NCI-H748 (cell line): ENCODE measurements around the gene RNU1-1.
A peak's percentile ranks its signal among the peaks of the same experiment; 100 is the strongest.
"Not testable (repeated sequence)": the region's sequence is repeated elsewhere in the genome, so short reads cannot be mapped to it uniquely, and the experiment has no call there.

Experiments
- DNase-seq: peaks from one replicate; lab custom pipeline; 2025; ENCODE audit not compliant: unreplicated experiment; lab: John Stamatoyannopoulos, UW

Gene RNU1-1

GRCh38 chr1:16514107-16515055 is at the start of gene RNU1-1:
TSS of gene RNU1-1 (minus strand) at chr1:16514285.
- DNase-seq: peak; percentile 84

DNA sequence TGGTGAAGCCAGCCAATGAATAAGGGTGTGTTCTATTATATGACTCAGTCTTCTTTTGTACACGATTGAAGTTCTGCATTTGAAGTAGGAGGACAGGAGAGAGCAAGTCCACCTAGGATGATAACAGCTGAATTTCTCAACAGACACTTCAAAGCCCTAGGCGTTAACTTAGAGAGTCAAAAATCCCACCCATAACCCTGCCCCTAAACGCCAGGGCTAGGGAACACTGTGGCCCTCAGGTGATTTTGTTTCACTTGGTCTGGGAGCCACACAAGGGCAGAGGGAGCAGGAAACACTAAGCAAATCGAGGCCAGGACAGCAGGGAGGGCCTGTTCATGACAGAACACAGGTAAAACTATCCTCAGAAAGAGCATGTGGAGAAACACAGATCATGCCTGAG is 47.0 kb upstream of the RNU1-1 start:
- not testable (repeated sequence) for DNase-seq

DNA sequence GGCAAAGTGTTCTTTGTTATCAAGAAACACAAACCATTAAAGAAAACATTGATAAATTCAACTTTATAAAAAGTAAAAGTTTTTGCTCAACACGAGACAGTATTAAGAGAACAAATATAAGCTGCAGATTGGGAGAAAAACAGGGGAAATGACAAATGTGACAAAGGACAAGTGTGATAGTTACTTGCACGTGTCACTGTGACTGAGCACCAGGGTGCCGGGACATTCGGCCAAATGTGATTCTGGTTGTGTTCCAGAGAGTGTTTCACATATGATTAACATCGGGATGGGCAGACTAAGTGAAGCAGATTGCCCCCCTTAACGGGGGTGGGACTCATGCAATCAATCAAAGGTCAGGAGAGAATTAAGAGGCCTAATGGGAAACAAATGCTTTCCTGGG is 46.4 kb upstream of the RNU1-1 start:
- not testable (repeated sequence) for DNase-seq

GRCh38 chr1:16559688-16560087 is 45.6 kb upstream of the RNU1-1 start:
- DNase-seq: not testable (repeated sequence)

GRCh38 chr1:16557034-16557433 is 42.9 kb upstream of the RNU1-1 start:
- not testable (repeated sequence) for DNase-seq

GRCh38 chr1:16553244-16553643 is 39.2 kb upstream of the RNU1-1 start:
- DNase-seq: not testable (repeated sequence)

- DNase-seq: not testable (repeated sequence)
Measured at GRCh38 chr1:16550212-16550918, 36.3 kb upstream of the RNU1-1 start.

DNA sequence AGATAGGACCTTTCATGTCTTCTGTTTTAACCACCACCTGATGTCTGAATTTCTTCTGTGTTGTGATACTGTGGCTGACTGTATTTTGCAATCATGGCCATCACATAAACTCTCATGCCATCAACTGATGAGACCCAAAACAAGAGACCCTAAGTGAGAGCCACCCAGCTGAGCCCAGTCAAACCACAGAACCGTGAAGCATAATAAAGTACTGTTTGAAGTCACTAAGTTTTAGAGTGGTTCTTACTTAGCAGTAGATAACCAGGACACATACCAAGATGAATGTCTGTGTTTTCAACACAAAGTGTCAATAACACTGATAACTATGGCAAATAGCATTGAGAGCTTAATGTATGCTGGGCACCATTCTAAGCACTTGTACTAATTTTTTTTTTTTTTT is 35.5 kb upstream of the RNU1-1 start:
- DNase-seq: not testable (repeated sequence)

DNA sequence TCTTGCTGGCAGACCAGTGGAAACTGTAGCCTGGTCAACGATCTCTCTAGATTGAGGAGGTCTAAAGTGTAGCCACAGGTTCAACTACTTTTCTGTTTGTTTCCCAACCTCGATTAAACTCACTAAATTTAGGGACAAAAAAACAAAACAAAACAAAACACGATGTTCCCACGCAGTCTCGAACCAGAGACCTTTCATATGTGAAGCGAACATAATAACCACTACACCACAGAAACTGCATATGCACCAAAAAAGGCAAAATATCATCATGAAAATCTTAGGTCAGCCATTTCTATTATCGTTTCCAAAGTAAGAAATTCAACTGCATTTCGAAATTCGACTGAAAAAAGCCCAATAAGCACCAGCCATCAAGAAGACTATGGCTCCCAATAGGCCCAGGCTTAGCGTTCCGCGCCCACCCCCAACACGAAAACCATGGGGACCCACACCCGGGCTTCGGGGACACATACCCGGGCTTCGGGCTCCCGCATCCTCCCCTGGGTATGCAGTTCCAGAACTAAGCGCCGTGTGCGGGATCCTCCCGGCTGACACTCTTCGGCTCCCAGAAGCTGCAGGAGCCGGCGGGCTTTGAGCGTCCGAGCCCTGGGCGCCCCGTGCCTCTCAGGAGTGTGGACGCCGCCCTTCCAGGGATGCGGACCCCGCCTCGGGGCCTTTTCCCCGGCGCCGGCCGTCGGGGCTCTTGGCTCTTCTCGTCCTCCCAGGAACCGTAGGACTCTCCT is 33.6 kb upstream of the RNU1-1 start:
- DNase-seq: not testable (repeated sequence)

DNA sequence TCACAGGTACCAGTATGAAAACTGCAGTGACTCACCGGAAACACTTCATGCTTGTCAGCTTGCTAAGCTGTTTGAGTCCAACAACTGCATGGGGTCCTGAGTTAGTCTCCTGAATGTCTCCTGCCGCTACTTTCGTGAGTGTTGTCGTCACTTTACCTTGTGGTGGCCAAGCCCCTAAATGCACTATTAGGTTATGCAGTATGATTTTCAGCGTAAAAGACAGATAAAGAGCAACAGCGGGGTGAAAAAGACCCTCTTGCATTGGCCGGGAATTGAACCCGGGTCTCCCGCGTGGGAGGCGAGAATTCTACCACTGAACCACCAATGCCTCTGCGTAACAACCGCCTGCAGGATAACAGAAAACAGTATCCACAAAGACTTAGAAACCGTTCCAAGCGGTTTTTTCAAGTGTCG is 31.6 kb upstream of the RNU1-1 start:
- peak; percentile 79 for DNase-seq

DNA sequence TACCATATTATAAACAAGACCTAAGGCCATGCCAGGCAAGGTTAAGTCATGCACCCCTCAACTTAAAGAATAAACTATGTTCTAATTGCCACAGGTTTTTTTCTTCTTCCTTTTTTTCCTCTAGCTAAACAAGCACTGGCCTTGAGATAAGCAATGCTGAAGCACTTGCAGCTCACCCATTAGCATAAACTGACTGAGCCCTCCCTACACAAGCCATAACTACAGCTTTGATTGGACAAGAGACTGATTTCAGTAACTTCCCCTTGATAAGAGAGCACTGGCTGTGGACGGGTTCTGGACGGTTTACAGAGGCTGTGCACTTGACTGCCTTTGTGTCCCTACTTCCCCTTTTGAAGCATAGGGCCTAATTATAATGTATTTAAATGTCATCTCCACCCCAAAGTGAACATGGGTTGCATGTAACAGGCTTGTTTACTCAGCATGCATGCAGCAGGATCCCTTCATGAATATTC is 26.4 kb upstream of the RNU1-1 start:
- not testable (repeated sequence) for DNase-seq

DNA sequence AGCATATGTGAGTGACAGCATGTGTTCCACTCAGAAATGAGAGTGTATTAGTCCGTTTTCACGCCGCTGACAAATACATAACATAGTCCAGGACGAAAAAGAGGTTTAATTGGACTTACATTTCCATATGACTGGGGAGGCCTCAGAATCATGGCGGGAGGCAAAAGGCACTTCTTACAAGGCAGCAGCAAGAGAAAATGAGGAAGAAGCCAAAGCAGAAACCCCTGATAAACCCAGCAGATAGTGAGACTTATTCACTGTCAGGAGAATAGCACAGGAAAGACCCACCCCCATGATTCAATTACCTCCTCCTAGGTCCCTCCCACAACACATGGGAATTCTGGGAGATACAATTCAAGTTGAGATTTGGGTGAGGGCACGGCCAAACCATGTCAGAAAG is 23.4 kb upstream of the RNU1-1 start:
- not testable (repeated sequence) for DNase-seq

DNA sequence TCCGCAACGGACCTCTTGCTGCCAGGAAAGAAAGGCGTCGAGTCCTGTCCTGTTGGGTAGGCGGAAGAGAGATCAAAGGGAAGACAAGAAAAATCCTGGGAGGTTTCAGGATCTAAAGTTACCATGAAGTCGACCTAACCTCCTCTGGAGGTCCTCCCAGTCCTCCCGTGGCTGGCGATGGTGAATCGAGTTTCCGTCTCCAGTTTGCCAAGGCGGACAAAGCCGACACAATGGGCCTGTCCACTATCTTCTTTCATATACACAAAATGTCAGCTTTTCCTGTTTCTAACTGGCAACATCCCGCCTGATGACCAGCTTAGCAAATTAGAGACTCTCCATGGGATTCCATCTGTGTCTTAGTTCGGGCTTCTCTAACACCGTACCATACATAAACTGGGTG is 22.7 kb upstream of the RNU1-1 start:
- DNase-seq: not testable (repeated sequence)

DNA sequence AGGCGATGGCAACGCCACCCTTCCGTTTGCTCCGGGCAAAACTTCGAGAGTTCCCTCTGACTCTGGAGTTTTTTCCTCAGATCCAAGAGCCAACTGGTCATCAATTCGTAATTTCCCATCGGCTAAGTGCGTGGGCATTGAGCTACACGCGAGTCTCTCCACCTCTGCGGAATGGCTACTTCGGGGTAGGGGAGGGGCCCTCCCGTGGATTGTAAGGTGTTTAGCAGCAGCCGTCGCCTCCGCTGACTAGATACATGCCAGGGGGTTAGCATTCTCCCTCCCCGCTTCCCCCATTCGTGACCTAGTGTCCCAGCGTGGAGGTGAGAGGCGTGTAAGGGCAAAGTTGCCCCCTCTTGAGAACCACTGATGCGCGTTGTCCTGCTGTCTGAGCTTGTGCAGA is 21.8 kb upstream of the RNU1-1 start:
- DNase-seq: not testable (repeated sequence)

DNA sequence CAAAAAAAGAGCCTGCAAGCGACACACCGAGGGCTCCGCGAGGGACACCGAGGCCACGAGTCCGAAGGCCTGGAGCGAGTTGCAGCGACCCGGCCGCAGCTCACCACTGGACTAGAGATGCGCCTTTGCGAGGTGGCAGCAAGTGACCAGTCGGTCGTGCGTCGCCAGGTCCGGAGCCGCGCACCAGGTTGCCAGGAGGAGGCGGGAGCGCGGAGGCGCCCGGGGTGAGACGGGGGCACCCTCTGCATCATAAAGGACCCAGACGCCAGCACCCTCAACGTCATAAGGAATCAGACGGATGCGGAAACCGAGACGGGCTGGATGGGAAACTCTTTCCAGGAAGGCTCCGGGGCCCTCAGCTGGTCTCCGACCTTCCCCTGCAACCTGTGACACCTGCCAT is 21.4 kb upstream of the RNU1-1 start:
- DNase-seq: not testable (repeated sequence)

DNA sequence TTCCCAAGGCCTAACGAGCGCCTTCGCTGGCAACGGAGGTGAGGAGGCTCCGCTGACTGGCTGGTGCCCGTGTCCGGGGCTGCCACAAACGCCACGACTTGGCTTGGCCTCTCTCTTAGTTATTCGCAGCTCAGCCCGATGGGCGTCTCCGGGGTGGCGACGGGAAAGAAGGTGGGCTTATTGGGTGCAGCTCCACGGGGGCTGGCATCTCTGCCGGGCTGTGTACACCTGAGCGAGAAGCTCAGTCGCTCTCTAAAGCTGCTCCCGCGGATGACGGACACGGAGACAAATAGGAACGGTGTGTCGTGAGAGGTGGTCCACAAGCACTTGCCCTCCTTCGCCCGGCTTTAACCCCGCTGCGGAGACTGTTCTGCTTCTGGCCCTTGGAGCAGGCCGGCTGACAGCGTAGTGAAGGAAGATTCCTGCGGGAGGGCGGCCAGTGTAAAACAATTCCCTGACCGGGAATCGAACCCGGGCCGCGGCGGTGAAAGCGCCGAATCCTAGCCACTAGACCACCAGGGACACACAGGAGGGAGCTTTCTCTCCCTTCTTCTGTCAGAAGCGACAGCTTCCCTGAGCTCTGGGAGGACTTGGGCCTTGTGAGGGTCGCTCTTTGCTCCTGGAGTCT is 20.9 kb upstream of the RNU1-1 start:
- peak; percentile 81 for DNase-seq

DNA sequence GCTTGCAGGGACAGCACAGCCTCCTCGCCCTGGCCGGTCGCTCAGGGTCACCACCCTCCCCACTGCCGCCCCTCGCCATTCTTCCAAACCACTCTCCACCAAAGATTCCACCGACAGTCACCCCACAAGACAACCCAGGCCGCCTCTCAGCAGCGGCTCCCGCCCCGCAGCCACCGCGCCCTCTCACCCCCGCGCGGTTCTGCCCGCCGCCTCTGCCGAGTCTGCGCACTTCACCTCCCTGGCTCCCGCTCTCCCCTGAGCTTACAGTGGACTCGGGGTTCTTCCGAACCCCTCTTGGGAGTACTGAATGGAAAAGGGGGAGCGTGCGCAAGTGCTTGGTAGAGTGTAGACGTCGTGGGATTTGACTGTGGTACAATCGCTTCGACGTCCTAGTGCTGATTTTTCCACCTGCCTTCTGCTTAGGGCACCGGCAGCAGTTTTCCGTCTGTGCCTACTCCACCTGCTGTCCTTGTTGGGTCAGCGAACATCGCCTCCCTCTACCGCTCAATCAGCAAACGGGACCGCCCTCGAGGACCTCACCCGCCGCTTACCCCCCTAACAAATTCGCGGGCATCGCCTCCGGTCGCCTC is 20.2 kb upstream of the RNU1-1 start:
- DNase-seq: peak; percentile 12

DNA sequence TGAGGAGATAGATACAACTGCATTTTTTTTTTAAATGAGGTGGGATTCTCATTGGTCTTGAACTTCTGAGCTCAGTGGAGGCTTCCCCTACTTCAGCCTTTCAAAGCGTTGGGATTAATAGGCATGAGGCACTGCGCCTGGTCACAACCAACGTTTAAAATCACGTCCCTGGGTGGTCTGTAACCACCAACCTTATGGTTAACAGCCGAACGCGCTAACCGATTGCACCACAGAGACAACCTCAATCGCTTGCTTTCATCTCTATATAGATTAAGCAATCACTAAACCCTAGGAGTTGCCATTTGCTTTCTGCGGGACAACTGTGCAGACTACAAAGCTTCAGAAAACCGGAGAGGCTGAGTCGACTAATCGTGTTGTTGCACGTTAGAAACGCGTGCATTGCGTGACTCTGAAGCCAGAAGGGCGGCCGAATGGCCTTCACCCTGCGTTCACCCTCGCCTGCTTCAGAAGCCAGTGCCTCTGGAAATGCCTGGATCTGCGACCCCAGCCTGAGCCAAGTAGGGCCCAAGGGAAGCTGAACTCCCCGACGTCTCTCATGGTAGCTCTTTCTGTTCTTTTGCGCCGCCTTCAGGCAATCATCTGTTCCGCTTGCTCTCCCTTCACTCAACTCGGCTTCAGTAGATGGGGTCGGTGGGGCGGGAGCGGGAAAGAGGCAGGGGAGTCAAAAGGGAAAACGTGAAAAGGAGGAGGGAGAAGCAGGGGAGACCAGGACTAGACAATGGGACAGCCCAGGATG is 18.3 kb upstream of the RNU1-1 start:
- DNase-seq: not testable (repeated sequence)

DNA sequence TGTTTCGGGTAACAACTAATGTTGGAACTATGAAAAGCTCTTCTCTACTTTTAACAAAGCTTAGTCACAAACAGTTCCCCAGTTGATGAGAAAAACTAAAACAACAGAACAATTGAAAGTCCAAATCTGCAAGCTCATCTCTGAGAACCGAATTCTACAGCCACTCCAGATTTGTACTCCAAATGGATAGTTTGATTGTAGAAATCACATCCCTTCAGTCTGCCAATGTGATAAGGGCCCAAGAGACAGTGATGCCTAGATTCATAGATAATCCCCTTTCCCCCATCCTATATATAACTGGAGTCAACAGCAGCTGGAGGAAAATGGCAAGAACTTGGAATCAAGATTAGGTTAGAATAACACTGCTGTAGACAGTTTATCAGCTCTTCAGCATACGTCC is 14.3 kb upstream of the RNU1-1 start:
- not testable (repeated sequence) for DNase-seq
